Inflammatory macrophage treated with lipopolysaccharide for 4 hours (primary cell): ENCODE data around the gene PGF.
"Not testable (repeated sequence)": the region's sequence is repeated elsewhere in the genome, so short reads cannot be mapped to it uniquely, and the experiment has no call there.

Experiments used
- DNase-seq: peaks from one replicate; pipeline ENCODE4 v3.0.0-alpha.2; 2020

Gene PGF

DNA sequence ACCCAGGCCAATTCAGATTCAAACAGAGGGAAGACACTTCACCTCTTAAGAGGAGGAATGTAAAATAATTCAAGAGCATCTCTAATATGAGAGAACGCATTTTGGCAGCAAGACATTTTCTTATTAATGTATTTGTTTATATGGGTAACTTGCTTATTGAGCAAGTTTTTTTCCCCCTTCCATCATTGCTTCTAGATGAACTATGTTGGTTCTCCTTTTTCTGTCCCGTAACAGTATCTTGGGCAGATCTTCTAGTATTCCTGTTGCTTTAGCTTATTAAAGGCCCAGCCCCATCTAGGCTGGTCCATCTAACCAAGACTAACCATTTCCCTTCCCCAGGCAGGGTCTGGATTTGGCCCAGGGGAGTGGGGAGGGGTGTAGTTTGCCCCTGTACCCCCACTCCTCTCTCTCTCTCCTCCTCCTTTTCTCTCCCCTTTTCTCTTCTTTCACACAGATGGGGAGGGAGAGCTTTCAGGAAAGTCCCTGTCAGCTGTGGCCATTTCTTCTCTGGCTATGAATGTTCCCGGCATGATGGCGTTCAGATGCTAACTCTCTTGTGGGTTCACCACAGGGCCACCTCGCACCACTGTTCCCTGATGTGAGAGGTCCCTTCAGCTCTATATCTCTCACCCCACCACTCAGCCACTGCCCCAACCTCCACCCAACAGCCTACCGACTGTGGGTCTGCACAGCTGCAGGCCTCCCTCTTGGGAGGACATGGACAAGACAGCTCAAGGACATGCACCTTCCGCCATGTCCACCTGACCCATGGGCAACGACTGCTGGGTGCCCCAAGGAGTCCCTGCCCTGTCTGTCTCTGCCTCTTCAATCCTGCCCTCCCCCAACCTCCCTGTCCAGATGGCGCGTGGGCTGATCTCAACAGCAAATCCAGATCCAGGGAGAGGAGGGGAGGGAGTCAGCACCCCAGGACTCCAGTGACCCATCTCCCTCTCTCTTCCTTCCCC is 16.6 kb downstream of the PGF start:
- peak; percentile 47 for DNase-seq

GRCh38 chr14:74937171-74937570 is 18.2 kb downstream of the PGF start:
- DNase-seq, result no peak

- DNase-seq, result no peak
Observed at GRCh38 chr14:74936731-74937130, 18.7 kb downstream of the PGF start.

- DNase-seq, result no peak
Observed at GRCh38 chr14:74936151-74936550, 19.2 kb downstream of the PGF start.

- no peak for DNase-seq
Observed at GRCh38 chr14:74935360-74935680, 20.1 kb downstream of the PGF start.

DNA sequence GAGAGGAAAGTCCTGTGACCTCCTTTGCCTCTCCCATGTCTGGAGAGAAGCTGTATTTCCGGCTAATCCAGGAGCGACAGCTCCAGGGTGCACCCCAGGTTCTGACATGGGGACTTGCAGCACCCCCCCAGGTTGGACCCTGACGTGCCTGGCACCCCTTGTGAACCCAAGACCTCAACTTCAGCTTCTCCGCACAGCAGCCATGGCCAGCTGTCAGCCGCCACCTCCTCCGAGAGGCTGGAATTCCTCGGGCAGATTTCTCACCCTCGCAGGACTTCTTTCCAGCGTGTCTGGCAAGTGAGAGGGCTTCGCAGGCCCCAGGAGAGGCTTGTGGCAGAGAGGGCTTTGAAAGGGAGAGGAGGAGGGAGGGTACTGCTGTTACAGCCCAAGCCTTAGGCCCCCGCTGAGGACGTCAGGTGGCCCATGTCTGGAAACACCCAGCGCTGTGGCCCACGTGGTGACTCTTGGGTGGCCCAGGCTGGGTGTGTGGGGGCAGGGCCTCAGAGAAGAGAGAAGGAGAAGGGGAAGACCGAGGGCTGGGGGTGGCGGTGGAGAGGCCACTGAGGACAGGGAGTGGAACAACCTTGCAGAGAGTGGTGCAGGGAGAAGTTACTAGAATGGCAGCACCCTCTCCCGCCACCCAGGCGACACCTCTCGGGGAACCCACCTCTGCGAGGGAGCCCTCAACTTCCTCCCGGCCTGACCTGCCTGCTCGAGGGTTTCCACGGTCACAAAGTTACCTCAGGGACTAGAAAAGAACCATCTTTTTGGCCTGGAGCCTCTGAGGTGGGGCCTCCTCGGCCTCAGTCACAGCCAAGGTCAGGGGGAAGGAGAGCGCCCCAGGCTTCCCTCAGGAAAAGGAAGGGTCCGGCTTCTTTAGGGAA is 20.7 kb downstream of the PGF start:
- no peak for DNase-seq

DNA sequence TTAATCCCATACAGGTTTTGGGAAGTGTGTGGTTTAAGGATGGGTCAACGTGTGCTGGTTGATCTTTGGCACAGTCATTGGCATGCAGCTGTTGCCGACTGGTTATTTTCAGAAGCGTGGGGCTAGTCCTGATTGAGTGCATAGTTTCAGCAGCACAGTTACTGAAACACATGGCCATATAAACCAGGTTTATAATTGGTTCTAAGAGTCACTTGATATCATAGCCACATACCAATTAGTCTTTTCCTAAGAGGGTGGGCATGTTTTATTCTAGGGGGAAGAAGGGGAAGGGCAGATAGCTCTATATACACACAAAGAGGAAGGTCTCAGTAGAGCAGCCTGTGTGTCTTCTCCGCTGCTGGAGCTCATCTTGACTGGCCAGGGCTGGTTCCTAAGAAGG is 21.4 kb downstream of the PGF start:
- no peak for DNase-seq

DNA sequence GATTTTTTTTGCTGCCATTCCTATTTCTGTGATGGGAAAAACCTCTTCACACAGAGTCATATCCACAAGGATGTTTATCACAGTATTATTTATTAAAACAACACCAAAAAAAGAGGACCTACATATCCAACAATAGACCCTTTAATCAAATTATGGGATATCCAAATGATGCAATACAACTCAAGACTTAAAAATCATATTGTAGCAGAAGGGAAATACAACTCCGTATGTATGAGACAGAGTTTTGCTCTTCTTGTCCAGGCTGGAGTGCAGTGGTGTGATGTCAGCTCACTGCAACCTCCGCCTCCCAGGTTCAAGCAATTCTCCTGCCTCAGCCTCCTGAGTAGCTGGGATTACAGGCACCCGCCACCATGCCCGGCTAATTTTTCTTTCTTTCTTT is 22.5 kb downstream of the PGF start:
- not testable (repeated sequence) for DNase-seq

GRCh38 chr14:74932401-74932901 is 22.9 kb downstream of the PGF start:
- DNase-seq, result peak; percentile 62

- DNase-seq, result not testable (repeated sequence)
Observed at GRCh38 chr14:74931744-74932143, 23.7 kb downstream of the PGF start.

- no peak for DNase-seq
Observed at GRCh38 chr14:74929242-74929641, 26.2 kb downstream of the PGF start.

DNA sequence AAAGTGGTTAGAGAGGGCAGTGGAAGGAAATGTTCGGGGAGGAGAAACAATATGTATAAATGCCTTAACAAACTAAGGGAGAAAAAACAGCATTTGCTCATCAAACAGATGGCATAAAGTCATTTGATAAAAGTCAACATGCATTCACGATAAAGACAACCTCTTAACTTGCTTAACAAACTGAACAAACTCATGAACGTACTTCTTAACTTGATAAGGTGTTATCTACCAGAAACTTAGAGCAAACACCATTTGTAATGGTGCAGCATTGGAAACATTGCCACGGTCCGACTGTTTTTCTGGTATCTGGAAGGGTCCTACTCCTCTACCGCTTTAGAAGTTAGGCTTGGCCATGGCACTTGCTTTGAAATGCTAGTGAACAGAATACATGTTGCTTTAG is 28.2 kb downstream of the PGF start:
- no peak for DNase-seq

GRCh38 chr14:74924061-74924460 is 31.3 kb downstream of the PGF start:
- DNase-seq, result no peak

DNA sequence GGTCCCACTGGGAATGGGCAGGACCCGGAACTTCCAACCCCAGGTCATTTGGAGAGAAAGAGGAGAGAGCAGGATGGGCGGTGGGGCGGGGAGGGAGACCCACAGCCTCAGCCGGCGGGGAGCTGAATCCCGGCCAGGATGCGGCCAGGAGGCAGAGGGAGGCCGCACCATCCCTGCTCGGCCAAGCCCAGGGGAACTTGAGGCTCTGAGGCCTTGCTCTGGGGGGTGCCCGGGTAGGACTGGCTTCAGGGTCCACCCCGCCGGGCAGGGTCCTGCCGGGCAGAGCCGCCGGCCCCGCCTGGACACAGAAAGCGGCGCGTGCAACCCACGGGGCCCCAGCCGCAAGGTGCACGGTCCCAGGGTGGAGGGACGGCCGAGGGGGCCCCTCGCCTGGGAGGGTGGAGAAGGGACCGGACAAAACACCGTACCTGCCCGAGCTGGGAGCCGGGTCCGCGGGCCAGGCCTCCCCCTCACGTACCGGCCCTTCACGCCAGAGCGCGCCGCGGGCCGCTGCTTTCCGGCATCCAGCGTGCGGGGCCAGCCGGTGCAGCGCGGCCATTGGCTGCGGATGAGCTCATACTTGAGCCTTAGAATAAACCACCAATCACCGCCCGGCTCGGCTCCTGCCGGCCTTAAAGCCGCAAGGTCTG is 32.5 kb downstream of the PGF start, which contains the start of gene RPS6KL1:
Gene RPS6KL1 (minus strand): TSS at position 509 of the 650 bp plus-strand sequence. CDS start 1,719 bp downstream, outside the sequence.
- peak; percentile 78 for DNase-seq

DNA sequence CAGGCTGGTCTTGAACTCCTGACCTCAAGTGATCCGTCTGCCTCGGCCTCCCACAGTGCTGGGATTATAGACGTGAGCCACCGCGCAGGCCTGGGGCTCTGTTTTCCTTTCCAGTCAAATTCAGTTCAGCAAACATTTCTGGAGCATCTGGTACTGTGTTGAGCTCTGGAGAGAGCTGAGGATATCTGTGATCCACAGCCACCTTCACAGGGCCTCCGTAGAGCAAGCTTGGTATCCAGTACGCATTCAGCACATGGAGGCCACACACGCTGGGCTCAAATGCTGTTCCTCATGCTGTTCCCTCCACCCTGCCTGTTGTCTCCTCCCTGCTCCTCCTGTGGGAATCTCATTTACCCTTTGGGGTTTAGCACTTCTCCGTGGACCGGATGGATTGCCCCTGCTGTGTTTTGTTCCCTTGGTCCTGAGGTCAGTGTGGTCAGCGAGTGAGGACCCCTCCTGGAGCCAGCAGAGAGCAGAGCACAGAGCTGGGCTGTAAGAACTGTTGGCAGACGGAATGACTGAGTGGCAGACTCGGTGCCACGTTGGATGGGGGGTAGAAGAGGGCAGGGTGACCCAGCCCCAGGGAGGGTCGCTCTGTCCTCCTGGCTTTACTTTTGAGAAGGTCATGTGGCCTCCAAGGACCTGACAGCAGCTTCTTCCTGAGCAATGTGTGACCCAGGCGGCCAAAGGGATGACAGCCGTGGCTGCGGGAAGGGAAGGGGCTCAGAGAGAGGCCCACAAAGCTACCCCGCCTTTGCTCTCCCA is 33.2 kb downstream of the PGF start:
- DNase-seq, result no peak

DNA sequence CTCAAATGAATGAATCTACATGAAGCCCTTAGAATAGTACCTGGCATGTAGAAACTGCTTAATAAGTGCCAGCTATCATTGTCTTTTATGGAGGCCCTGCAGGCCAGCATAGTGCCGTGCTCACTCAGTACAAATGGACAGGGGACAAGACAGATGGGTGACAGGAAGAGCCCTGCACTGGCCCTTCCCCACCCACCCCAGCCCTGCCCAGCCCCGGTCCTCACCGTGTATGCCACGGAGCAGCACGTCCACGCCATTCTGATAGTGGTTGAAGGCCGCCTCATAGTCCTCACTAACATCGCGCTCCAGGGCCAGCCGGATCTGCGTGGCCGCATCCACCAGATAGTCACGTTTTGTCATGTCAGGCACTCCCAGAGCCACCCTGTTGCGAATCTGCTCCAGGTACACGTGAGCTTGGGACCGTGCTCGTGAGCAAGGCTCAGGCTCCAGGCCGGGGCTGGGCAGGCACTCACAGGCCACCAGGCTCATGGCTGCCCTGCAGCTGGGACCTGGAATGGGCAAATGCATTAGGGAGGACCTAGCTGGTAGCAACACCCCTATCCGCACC is 34.3 kb downstream of the PGF start:
- no peak for DNase-seq

DNA sequence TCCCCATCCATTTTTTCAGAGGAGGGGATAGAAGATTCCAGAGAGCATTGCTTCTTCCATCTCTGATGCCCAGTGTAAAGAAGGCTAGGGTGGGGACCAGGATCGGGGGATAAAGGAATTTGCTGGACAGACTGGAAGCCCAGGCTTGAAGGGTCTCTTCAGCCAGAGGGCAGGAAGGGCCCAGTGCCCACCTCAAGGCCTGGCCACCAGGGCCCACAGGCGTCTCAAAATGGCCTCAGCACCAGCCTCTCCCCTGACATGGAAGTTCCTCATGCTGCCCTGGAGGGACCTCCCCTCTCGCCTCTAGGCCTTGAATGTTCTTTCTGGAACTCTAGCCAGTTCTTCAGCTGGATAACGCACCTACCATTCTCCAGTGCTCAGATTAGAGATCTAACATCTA is 35.1 kb downstream of the PGF start:
- DNase-seq, result no peak

DNA sequence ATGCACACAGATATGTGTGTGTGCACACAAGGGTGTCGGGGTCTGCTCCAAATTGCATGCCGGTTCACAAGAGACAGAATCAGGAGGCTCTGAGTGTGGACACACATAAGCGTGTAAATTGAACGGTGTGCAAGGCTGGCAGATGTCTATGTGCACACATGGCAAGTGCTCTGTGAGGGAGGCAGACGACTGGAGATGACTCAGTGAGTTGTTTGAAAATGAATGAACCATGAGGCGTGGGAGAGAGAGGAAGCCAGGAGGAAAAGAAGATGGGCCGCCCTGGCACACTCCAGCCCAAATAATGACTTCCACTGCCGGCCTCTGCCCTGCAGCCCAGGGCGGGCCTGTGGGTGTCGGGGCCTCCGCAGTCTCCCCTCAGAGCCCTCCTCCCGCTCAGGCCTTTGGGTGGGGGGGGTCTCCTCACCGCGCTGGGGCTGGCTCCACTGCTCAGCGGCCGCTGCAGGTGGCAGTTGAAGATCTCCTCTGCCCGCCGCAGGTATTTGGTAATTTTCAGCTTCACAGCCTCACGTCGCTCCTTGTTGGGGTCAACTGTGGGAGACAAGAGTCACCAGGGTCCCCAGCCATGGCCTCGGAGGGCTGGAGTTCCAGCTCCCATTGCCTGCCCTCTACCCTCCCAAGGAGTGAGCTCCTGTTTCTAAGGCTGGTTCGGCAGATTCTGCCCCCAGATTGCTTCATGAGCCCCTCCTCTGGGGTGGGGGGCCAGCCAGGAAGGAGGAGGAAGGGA is 35.8 kb downstream of the PGF start:
- DNase-seq, result peak; percentile 35

DNA sequence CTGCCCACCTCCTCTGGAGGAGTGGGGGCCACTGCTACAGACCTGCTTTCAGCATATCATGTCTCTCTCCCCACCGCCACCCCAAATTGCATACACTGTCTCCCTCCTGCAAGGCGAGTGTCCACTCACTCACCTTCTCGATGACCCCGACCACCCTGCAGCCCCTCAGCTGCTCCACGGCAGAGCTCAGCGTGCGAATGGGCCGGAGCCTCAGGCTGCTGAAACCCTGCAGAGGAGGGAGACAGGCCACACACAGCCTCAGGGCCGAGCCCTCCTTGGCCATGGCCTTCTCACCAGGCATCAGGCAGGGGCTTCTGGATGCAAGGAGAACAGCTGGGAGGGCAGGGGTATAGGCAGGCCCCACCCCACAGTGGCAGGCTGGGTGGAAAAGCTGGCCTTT is 37.0 kb downstream of the PGF start:
- no peak for DNase-seq

DNA sequence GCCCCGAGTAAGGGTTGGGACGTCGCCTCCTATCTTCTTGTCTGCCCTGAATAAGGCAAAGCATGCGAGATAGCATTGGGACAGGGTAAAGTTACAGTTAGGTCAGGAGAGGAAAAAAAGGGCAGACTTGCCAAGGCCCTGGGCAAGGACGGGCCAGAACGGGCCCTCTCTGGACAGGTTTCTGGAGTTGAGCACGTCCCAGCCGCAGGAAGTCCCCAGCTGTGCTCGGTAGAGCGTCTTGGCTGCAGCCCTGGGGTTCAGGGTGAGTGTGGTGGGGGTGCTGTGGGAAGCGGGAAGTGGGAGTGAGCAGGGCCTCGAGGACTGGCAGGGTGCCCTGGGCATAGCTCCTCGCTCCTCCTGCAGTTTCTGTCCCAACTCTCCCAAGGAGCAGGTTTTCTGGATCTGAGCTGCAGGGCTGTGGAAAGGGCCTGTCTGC is 37.7 kb downstream of the PGF start:
- DNase-seq, result no peak

DNA sequence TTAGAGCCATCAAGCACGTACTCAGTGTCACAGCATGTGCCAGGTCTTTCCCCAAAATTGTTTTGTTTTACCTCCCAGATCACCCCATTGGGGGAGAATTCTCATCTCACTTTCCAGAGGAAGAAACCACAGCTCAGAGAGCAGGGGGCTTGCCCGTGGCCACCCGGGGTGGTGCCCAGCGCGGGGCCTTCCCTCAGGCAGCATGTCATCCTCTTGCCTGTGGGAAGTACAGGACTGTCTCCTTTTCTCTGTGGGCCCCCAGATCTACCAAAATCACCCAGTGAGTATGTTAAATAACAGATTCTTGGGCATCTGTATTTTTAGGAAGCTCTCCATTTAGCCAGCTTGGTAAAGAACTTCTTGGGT is 38.2 kb downstream of the PGF start:
- no peak for DNase-seq
